Measurements from ENCODE around the gene NLGN2.

GRCh38 chr17:7380321-7380720 is 27.3 kb upstream of the NLGN2 start:
- TF ChIP-seq, protein P1, sequence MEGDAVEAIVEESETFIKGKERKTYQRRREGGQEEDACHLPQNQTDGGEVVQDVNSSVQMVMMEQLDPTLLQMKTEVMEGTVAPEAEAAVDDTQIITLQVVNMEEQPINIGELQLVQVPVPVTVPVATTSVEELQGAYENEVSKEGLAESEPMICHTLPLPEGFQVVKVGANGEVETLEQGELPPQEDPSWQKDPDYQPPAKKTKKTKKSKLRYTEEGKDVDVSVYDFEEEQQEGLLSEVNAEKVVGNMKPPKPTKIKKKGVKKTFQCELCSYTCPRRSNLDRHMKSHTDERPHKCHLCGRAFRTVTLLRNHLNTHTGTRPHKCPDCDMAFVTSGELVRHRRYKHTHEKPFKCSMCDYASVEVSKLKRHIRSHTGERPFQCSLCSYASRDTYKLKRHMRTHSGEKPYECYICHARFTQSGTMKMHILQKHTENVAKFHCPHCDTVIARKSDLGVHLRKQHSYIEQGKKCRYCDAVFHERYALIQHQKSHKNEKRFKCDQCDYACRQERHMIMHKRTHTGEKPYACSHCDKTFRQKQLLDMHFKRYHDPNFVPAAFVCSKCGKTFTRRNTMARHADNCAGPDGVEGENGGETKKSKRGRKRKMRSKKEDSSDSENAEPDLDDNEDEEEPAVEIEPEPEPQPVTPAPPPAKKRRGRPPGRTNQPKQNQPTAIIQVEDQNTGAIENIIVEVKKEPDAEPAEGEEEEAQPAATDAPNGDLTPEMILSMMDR (IDR thresholded peaks at IDR 0.05), result no peak
- no peak for TF ChIP-seq POLR2A (IDR thresholded peaks at IDR 0.05)
